DND-41 (cell line): ENCODE measurements around the gene KRTAP4-4.

ENCODE experiments used
- EZH2 ChIP-seq: IDR thresholded peaks from 3 replicates; pipeline ENCODE4 v1.6.1; 2012; ENCODE audit warnings: borderline replicate concordance, low read depth, mild to moderate bottlenecking, moderate library complexity, low read length, inconsistent platforms; ENCODE audit not compliant: severe bottlenecking
- TF ChIP-seq, protein P1 (sequence below): IDR thresholded peaks from 2 replicates; pipeline ENCODE4 v1.5.1; 2012; ENCODE audit warnings: borderline replicate concordance, low read length, moderate library complexity, mild to moderate bottlenecking; ENCODE audit not compliant: poor library complexity, severe bottlenecking; ENCODE audit errors: extremely low read depth

DNA sequence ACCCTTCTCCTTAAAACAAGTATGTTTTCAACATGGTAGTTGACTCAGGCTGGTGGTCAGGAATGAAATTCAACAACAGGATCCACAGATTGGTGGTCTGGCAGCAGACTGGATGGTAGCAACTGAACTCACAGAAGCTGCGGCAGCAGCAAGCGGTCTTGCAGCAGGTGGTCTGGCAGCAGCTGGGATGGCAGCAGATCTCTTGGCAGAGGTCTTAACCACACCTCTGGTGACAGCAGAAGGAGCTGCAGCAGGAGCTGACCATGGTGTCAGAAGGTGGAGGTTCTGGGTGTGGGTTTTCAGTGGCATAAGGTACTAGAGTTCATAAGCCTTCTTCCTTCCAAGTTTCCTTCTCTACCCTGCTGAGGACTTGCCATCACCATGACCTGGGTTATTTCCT, 26.3 kb upstream of the KRTAP4-4 start:
- TF ChIP-seq, protein P1, sequence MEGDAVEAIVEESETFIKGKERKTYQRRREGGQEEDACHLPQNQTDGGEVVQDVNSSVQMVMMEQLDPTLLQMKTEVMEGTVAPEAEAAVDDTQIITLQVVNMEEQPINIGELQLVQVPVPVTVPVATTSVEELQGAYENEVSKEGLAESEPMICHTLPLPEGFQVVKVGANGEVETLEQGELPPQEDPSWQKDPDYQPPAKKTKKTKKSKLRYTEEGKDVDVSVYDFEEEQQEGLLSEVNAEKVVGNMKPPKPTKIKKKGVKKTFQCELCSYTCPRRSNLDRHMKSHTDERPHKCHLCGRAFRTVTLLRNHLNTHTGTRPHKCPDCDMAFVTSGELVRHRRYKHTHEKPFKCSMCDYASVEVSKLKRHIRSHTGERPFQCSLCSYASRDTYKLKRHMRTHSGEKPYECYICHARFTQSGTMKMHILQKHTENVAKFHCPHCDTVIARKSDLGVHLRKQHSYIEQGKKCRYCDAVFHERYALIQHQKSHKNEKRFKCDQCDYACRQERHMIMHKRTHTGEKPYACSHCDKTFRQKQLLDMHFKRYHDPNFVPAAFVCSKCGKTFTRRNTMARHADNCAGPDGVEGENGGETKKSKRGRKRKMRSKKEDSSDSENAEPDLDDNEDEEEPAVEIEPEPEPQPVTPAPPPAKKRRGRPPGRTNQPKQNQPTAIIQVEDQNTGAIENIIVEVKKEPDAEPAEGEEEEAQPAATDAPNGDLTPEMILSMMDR, result no peak
- TF ChIP-seq EZH2, result no peak
